Gastrocnemius medialis (tissue), 4 donors: ENCODE data around the gene MIB1. TPM values are rescaled to one million over a fixed set of nuclear protein-coding genes. Genes with fewer than 3 reads are reported as not detected.

ENCODE experiments used
- ATAC-seq, 2 donors: fragments of 150-250 bp; one replicate each; pipeline ENCODE4 v1.9.1; 2016
- DNase-seq, 2 donors: peaks; one replicate each; pipeline ENCODE4 v3.0.0-alpha.2; 2019
- H3K27ac ChIP-seq, 4 donors: fragments of 200-600 bp; sonication (generic); 1 replicate in 1 of 4; 2 replicates in 3 of 4; pipeline ENCODE4 v1.5.1; 2016 to 2018; ENCODE audit warnings: mild to moderate bottlenecking in 2 of 4, moderate library complexity in 1 of 4
- H3K27me3 ChIP-seq, 3 donors: fragments of 200-600 bp; sonication (generic) in 2 of 3; 1 replicate in 1 of 3; 2 replicates in 2 of 3; pipeline versions ENCODE4 v1.5.1 to v1.6.0; 2016 to 2019; ENCODE audit warnings: mild to moderate bottlenecking in 1 of 3, moderate library complexity in 1 of 3
- H3K36me3 ChIP-seq, 2 donors: fragments of 200-600 bp; sonication (generic) in 1 of 2; one replicate each; pipeline ENCODE4 v1.5.1; 2017 to 2018
- H3K4me1 ChIP-seq, 2 donors: fragments of 200-600 bp; sonication (generic) in 1 of 2; one replicate each; pipeline ENCODE4 v1.5.1; 2016 to 2017; ENCODE audit warnings: mild to moderate bottlenecking in 2 of 2
- H3K4me3 ChIP-seq, 4 donors: fragments of 200-600 bp; sonication (generic) in 3 of 4; 1 replicate in 1 of 4; 2 replicates in 3 of 4; pipeline ENCODE4 v1.5.1; 2016 to 2019; ENCODE audit warnings: mild to moderate bottlenecking in 2 of 4
- H3K9me3 ChIP-seq, 3 donors: fragments of 200-600 bp; sonication (generic) in 2 of 3; 1 replicate in 1 of 3; 2 replicates in 2 of 3; pipeline ENCODE4 v1.5.1; 2016 to 2019
- CTCF ChIP-seq, 5 experiments: fragments of 450-650 bp in 3 of 5; fragments of 200-600 bp in 2 of 5; sonication (generic) in 2 of 5; IDR thresholded peaks in 4 of 5; conservative IDR thresholded peaks in 1 of 5; 1 replicate in 4 of 5; 2 replicates in 1 of 5; pipeline ENCODE4 v1.5.1; 2016 to 2019; ENCODE audit warnings: antibody characterized with exemption in 5 of 5, mild to moderate bottlenecking in 3 of 5, moderate library complexity in 3 of 5
- POLR2A ChIP-seq, 2 donors: fragments of 450-650 bp; IDR thresholded peaks; one replicate each; pipeline ENCODE4 v1.6.1; 2017; ENCODE audit warnings: antibody characterized with exemption in 2 of 2, mild to moderate bottlenecking in 2 of 2, moderate library complexity in 2 of 2
- in situ Hi-C, 4 donors: fragments of 200-750 bp; cut with MboI; loops; one replicate each; pipeline versions ENCODE4 v1.15.0 to v1.8.0; 2017; ENCODE audit warnings: low sequenced_read_pairs in 4 of 4
- intact Hi-C: fragments of 100-400 bp; cut with DNase I; formaldehyde crosslinking; loops from one replicate; pipeline ENCODE4 v1.15.1; 2023; ENCODE audit warnings: low total_unique reads
- total RNA-seq, 4 donors: library from RNA; depleted of rRNA; stranded (reverse); fragments of >200 nt; gene quantifications; one replicate each; pipeline versions ENCODE4 v1.1.0 to v1.2.3, GENCODE V29; 2016

The MIB1 gene
- total RNA-seq, 4 donors from 2014 or later, result 16.4 to 22.3 (median 21.6) TPM

GRCh38 chr18:21805771-21806366, 65.3 kb downstream of the MIB1 start:
- no peak for TF ChIP-seq CTCF (IDR thresholded peaks at IDR 0.05 in 4 of 5, conservative IDR thresholded peaks at IDR 0.05 in 1 of 5)
- no peak for TF ChIP-seq POLR2A (IDR thresholded peaks at IDR 0.05)
- Histone ChIP-seq H3K27ac (no peak overlapping the region), H3K4me3 (no peak overlapping the region), H3K4me1 (no peaks in the 10 kb centered on the region), H3K27me3 (no peaks in the 10 kb centered on the region), H3K36me3 (peaks cover 0 to 48% of the 10 kb centered on the region in 2 donors), H3K9me3 (no peaks in the 10 kb centered on the region)
- ATAC-seq, result no peak
- DNase-seq, result no peak
- intact Hi-C loops, result loop anchor here (10.0 kb wide), 1 partner anchor 49 kb away; no protein-coding TSS in a partner anchor
- in situ Hi-C loops, result loop anchor here in 1 of 4 donors (25.0 kb wide), 1 partner anchor 319 kb away; no protein-coding TSS in a partner anchor

GRCh38 chr18:21808185-21808584, 67.6 kb downstream of the MIB1 start:
- Histone ChIP-seq H3K9me3 (no peaks in the 10 kb centered on the region), H3K4me3 (no peak overlapping the region), H3K27me3 (no peaks in the 10 kb centered on the region), H3K36me3 (peaks cover 0 to 51% of the 10 kb centered on the region in 2 donors), H3K27ac (no peak overlapping the region), H3K4me1 (no peaks in the 10 kb centered on the region)
- no peak for TF ChIP-seq POLR2A (IDR thresholded peaks at IDR 0.05)
- TF ChIP-seq CTCF (IDR thresholded peaks at IDR 0.05 in 4 of 5, conservative IDR thresholded peaks at IDR 0.05 in 1 of 5), result no peak
- ATAC-seq (no peak), DNase-seq (no peak)
- in situ Hi-C loops (loop anchor here in 1 of 4 donors (25.0 kb wide), 1 partner anchor 321 kb away; no protein-coding TSS in a partner anchor), intact Hi-C loops (loop anchor here (10.0 kb wide), 1 partner anchor 47 kb away; no protein-coding TSS in a partner anchor)

GRCh38 chr18:21809725-21810124, 69.1 kb downstream of the MIB1 start:
- H3K4me1 ChIP-seq, result no peaks in the 10 kb centered on the region
- H3K4me3 ChIP-seq, result no peak overlapping the region
- DNase-seq, result no peak
- TF ChIP-seq CTCF (IDR thresholded peaks at IDR 0.05 in 4 of 5, conservative IDR thresholded peaks at IDR 0.05 in 1 of 5), result no peak
- no peak for TF ChIP-seq POLR2A (IDR thresholded peaks at IDR 0.05)
- ATAC-seq, result no peak
- in situ Hi-C loops, result loop anchor here in 2 of 4 donors (5.0 to 25.0 kb wide), 2 partner anchors 38 to 322 kb away; no protein-coding TSS in a partner anchor
- intact Hi-C loops, result loop anchor here (10.0 kb wide), 1 partner anchor 45 kb away; no protein-coding TSS in a partner anchor
- H3K27ac ChIP-seq, result no peak overlapping the region
- no peaks in the 10 kb centered on the region for H3K27me3 ChIP-seq
- no peaks in the 10 kb centered on the region for H3K9me3 ChIP-seq
- H3K36me3 ChIP-seq, result peaks cover 0 to 39% of the 10 kb centered on the region in 2 donors

GRCh38 chr18:21815101-21815500, 74.5 kb downstream of the MIB1 start:
- intact Hi-C loops, result no loop called here
- no peaks in the 10 kb centered on the region for H3K27me3 ChIP-seq
- in situ Hi-C loops, result loop anchor here in 1 of 4 donors (25.0 kb wide), 1 partner anchor 328 kb away; no protein-coding TSS in a partner anchor
- no peaks in the 10 kb centered on the region for H3K9me3 ChIP-seq
- H3K4me1 ChIP-seq, result no peaks in the 10 kb centered on the region
- ATAC-seq (no peak), DNase-seq (no peak)
- H3K4me3 ChIP-seq, result no peak overlapping the region
- H3K27ac ChIP-seq, result no peak overlapping the region
- H3K36me3 ChIP-seq, result peaks cover 0 to 11% of the 10 kb centered on the region in 2 donors
- no peak for TF ChIP-seq CTCF (IDR thresholded peaks at IDR 0.05 in 4 of 5, conservative IDR thresholded peaks at IDR 0.05 in 1 of 5)
- no peak for TF ChIP-seq POLR2A (IDR thresholded peaks at IDR 0.05)
